ENCODE data around the gene TPST2.

GRCh38 chr22:26536762-26537134 lies 53.2 kb downstream of the TPST2 start:
- no peak for TF ChIP-seq POLR2A (IDR thresholded peaks at IDR 0.05; ENCODE audit: low read depth, low read length)
- no peak for TF ChIP-seq SPI1 (IDR thresholded peaks at IDR 0.05; ENCODE audit: low read depth, low read length)
- no peak for TF ChIP-seq POLR2AphosphoS5 (IDR thresholded peaks at IDR 0.05; ENCODE audit: low read depth, low read length)
- no peak for TF ChIP-seq TAF1 (IDR thresholded peaks at IDR 0.05; ENCODE audit: low read depth, low read length)
- TF ChIP-seq PAX5 (IDR thresholded peaks at IDR 0.05; ENCODE audit: insufficient read depth, low read length, severe bottlenecking), result no peak
- no peak for TF ChIP-seq POU2F2 (IDR thresholded peaks at IDR 0.05; ENCODE audit: low read depth, low read length)
